Kidney capillary endothelial cell (primary cell): ENCODE data around the gene CBFA2T2.
A peak's percentile ranks its signal among the peaks of the same experiment; 100 is the strongest.

Experiments
- DNase-seq: peaks from one replicate; pipeline ENCODE4 v3.0.0-alpha.2; 2018; ENCODE audit warnings: low spot score

The CBFA2T2 gene

DNA sequence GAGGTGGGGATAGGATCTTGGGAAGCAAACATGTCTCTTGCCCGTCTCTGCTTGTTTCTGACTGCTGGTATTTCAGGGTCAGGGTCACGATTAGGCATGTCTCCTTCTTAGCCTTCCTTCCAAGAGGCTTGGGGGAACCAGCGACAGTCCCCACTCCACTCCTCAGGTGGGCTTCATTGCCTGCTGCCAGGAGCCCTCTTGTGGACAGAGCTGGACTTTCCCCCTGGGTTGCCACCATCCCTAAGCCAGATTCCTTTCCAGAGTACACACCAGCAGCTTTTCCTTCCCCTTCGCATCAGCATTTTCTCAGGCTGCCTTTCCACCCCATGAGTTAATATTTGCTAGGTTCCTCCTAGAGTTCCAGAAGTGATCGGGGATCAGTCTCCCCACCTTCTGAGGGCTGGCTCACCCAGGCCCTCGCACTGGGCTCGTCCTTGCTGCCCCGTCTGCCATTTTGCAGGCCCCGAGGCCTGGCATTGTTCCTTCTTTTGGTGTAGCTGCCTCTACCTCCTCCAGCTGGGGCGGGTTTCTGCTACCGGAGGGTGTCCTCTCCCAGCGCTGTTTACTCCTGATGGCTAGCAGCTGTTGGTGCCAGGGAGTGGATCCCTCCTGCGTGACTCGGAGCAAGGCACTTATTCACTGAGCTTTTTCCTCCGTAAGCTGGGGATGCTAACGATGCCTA lies 163.5 kb downstream of the CBFA2T2 start:
- DNase-seq, result peak; percentile 39

DNA sequence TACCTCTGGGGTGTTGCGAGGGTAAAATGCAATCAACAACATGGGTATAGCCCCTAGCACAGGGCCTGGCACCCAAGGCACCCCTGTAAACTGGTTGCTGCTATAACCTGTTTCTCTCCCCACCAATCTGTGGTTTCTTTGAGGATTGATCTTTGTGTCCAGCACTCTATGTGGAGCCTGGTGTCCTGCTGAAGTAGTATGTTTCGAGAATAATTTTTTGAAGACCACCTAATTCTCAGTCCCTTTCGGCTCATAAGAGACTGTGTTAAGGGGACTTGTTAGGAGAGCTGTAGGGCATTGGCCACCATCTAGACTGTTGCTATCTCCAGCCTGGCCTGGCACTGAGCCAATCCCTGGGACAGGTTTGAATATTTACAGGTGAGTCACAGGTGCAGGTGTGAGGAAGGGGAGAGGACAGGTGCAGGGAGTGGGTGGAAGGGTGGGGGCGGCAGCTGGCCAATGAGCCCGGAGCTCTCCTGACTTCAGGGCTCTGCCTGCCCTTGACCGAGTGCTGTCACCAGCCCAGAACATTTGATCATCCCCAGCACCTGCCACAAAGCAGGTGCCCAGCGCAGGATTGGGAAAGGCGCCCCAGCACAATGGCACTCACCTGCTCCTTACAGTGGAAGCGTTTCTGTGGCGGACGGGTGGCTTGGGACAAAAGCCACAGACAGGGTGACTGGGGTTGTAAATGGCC lies 164.2 kb downstream of the CBFA2T2 start:
- DNase-seq, result no peak

GRCh38 chr20:33654680-33655161 lies 164.8 kb downstream of the CBFA2T2 start:
- DNase-seq, result no peak

GRCh38 chr20:33655164-33655563 lies 165.3 kb downstream of the CBFA2T2 start:
- no peak for DNase-seq

GRCh38 chr20:33656010-33656782 lies 166.3 kb downstream of the CBFA2T2 start:
- no peak for DNase-seq

- no peak for DNase-seq
Measured at GRCh38 chr20:33656783-33657703, 167.1 kb downstream of the CBFA2T2 start.

GRCh38 chr20:33657704-33658095 lies 167.8 kb downstream of the CBFA2T2 start:
- DNase-seq, result no peak

GRCh38 chr20:33658510-33658909 lies 168.6 kb downstream of the CBFA2T2 start:
- DNase-seq, result no peak

DNA sequence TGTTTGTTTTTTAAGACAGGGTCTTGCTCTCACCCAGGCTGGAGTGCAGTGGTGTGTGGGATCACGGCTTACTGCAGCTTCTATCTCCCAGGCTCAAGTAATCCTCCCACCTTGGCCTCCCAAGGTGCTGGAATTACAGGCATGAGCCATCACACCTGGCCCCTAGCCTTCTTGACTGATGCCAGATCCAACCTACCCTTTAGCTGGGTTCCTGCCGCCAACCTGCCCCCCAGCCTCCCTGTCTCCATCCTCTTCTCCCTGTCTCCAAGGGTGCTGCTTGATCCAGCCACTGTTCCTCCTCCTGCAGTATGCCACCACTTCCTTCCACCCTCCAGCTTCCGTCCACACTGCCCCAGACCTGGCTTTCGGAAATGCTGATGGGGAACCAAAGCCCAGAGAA lies 169.0 kb downstream of the CBFA2T2 start:
- no peak for DNase-seq

- no peak for DNase-seq
Measured at GRCh38 chr20:33659341-33660034, 169.6 kb downstream of the CBFA2T2 start.

GRCh38 chr20:33660035-33660684 lies 170.3 kb downstream of the CBFA2T2 start:
- no peak for DNase-seq

GRCh38 chr20:33660685-33661058 lies 170.8 kb downstream of the CBFA2T2 start:
- DNase-seq, result no peak

- DNase-seq, result no peak
Measured at GRCh38 chr20:33662172-33662571, 172.3 kb downstream of the CBFA2T2 start, which contains the start of gene C20orf144. Gene C20orf144 (plus strand): TSS chr20:33662327. CDS start chr20:33662346, 19 bp downstream.

- DNase-seq, result no peak
Measured at GRCh38 chr20:33663161-33664084, 173.5 kb downstream of the CBFA2T2 start.

DNA sequence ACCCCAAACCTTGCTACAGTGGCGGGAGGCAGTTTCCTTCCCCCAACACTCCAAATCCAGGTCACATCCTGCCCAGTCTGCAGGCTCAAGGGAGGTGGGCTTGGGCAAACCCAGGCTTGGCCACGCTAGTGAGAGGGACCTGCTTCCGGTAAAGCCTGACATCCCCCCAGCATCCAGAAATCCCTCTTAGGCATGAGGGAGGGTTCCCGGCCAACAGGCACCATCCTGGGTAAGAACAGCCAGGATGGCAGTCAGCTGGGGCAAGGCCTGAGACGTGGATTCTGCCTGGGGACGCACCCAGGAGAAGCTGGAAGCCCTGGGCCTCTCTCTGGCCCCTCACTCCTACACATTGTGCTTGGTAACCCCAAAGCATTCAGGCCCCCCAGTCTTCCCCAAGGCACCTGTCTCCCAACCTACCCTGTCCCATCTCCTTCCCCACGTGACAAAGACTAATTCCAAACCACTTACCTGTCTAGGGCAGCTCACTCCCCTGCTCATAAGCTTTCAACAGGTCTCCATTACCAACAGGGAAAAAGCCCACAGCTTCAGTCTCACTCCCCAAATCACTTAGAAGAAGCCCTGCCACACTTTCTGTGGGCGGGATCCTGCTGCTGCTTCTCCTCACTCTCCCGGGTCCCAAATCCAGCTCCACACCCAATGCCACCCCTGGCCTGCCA lies 174.3 kb downstream of the CBFA2T2 start:
- DNase-seq, result no peak

- DNase-seq, result no peak
Measured at GRCh38 chr20:33664762-33665144, 174.9 kb downstream of the CBFA2T2 start.

DNA sequence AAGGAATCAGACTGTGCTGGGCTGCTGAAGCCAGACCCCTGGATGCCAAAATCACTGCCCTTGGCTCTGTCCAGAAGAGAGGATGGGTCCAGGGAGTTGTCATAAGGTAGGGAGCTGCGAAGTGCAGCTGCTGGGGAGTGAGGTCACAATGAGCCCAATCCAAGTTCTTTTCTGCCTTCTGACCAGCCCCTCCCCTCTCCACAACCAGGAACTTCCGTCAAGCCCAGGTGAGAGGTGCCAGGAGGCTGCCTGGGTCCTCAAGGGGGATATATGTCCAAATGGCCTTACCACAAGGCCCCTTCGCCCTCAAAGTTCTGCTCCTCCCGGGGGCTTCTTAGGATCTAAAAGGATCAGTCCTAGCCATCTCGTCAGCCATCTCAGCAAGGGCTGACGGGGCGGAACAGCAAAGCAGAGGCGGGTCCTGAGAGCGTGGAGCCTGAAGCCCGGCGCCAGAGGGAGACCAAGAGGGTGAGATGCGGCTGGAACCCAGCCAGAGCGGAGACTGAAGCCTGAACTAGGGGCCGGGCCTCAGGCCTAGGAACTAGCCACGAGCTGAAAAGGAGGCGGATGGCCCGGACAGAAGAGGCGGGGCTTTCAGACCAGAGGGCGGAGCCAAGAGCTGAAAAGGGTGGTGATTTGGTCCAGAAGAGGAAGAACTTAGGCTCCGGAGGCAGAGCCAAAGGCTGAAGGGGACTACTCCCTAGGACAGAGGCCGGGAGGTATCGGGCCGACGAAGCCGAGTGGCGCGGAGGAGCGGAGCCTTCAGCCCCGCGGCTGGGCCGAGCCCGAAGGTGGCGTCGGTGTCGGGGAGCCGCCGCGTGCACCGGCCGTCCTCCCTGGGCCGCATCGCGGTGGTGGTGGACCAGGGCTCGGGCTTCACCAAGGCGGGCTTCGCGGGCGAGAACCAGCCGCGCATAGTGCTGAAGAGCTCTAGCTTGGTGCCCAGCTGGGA lies 176.7 kb downstream of the CBFA2T2 start, which contains the start of gene ACTL10:
Gene ACTL10, plus strand, starts transcription at position 651 of the 952 bp plus-strand sequence. CDS start 555 bp downstream, outside the sequence.
- DNase-seq, result peak; percentile 97
